Activated CD8-positive, alpha-beta T cell treated with anti-CD3 and anti-CD28 coated beads for 36 hours (primary cell): ENCODE results near the gene IL10RB. TPM values are rescaled to one million over a fixed set of nuclear protein-coding genes. Genes with fewer than 3 reads are reported as not detected.

Source experiments
- ATAC-seq: fragments of 200-7000 bp; cut with Tn5 transposase; one replicate; pipeline ENCODE4 v1.10.0; 2021; ENCODE audit warnings: mild to moderate bottlenecking, moderate library complexity
- CTCF ChIA-PET: fragments of 350-600 bp; sonication (Branson Sonifier 250); formaldehyde crosslinking; loops from one replicate; lab custom pipeline; 2021; ENCODE audit warnings: antibody characterized with exemption; lab: Charles Lee
- POLR2A ChIA-PET: fragments of 350-600 bp; sonication (Branson Sonifier 250); formaldehyde crosslinking; loops from one replicate; lab custom pipeline; 2021; ENCODE audit warnings: antibody characterized with exemption; lab: Charles Lee
- DNase-seq: peaks from one replicate; pipeline ENCODE4 v3.0.0-alpha.2; 2020
- H3K27ac Mint-ChIP-seq: one replicate; pipeline ENCODE4 v1.8.0; 2021; ENCODE audit warnings: mild to moderate bottlenecking, mixed read lengths
- H3K27me3 Mint-ChIP-seq: one replicate; pipeline ENCODE4 v1.8.0; 2021; ENCODE audit warnings: mixed read lengths
- H3K36me3 Mint-ChIP-seq: one replicate; pipeline ENCODE4 v1.8.0; 2021; ENCODE audit warnings: low read depth, mixed read lengths
- H3K4me1 Mint-ChIP-seq: one replicate; pipeline ENCODE4 v1.8.0; 2021; ENCODE audit warnings: low read depth, mixed read lengths
- H3K4me3 Mint-ChIP-seq: one replicate; pipeline ENCODE4 v1.8.0; 2021; ENCODE audit warnings: mild to moderate bottlenecking, moderate library complexity, mixed read lengths
- H3K9me3 Mint-ChIP-seq: one replicate; pipeline ENCODE4 v1.8.0; 2021; ENCODE audit warnings: mixed read lengths
- intact Hi-C: fragments of 100-400 bp; cut with micrococcal nuclease; formaldehyde crosslinking; loops from one replicate; pipeline ENCODE4 v1.10.0; 2022
- total RNA-seq, 2 experiments: library from RNA; stranded (reverse); gene quantifications; one replicate each; pipeline ENCODE4 v1.2.3, GENCODE V29; 2021
- TF ChIP-seq, protein P1 (sequence below): fragments of 200-600 bp; IDR thresholded peaks from one replicate; pipeline ENCODE4 v1.8.0; 2022; ENCODE audit warnings: antibody characterized with exemption, mild to moderate bottlenecking

The IL10RB gene
- total RNA-seq, 2 experiments from 2014 or later = 25.0 to 30.5 TPM

GRCh38 chr21:33327326-33327725 is 61.2 kb downstream of the IL10RB start:
- peaks cover 3% of the 10 kb centered on the region for H3K9me3 Mint-ChIP-seq
- ChIA-PET POLR2A (no interaction called here), CTCF (interaction anchor here (0.7 to 2.3 kb wide), 4 partner anchors 33 to 311 kb away, joined by 3 to 18 read pairs (median 4); no protein-coding TSS in a partner anchor)
- peaks cover 17% of the 10 kb centered on the region for H3K36me3 Mint-ChIP-seq
- TF ChIP-seq, protein P1, sequence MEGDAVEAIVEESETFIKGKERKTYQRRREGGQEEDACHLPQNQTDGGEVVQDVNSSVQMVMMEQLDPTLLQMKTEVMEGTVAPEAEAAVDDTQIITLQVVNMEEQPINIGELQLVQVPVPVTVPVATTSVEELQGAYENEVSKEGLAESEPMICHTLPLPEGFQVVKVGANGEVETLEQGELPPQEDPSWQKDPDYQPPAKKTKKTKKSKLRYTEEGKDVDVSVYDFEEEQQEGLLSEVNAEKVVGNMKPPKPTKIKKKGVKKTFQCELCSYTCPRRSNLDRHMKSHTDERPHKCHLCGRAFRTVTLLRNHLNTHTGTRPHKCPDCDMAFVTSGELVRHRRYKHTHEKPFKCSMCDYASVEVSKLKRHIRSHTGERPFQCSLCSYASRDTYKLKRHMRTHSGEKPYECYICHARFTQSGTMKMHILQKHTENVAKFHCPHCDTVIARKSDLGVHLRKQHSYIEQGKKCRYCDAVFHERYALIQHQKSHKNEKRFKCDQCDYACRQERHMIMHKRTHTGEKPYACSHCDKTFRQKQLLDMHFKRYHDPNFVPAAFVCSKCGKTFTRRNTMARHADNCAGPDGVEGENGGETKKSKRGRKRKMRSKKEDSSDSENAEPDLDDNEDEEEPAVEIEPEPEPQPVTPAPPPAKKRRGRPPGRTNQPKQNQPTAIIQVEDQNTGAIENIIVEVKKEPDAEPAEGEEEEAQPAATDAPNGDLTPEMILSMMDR = no peak
- H3K27ac Mint-ChIP-seq = no peak overlapping the region
- H3K4me1 Mint-ChIP-seq = peaks cover 45% of the 10 kb centered on the region
- no peaks in the 10 kb centered on the region for H3K27me3 Mint-ChIP-seq
- intact Hi-C loops = loop anchor here (5.0 kb wide), 1 partner anchor 55 kb away; no protein-coding TSS in a partner anchor
- DNase-seq (no peak), ATAC-seq (no peak)
- H3K4me3 Mint-ChIP-seq = peak overlapping the region; percentile 16

DNA sequence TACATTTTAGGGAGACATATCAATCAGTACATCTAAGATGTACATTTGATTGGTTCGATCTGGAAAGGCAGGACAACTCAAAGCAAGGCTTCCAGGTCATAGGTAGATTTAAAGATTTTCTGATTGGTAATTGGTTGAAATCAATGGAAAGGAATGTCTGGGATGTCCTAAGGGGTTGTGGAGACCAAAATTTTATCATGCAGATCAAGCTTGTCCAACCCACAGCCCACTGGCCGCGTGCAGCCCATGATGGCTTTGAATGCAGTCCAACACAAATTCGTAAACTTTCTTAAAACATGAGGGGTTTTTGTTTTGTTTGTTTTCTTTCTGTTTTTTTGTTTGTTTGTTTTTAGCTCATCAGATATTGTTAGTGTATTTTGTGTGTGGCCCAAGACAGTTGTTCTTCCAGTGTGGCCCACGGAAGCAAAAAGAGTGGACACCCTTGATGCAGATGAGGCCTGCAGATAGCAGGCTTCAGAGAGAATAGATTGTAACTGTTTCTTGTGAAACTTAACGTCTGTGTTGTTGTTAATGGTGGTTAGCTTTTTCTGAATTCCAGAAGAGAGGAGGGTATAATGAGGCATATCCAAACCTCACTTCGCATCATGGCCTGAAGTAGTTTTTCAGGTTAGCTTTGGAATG is 61.7 kb downstream of the IL10RB start:
- DNase-seq (no peak), ATAC-seq (no peak)
- POLR2A ChIA-PET = no interaction called here
- intact Hi-C loops = loop anchor here (5.0 kb wide), 1 partner anchor 54 kb away; no protein-coding TSS in a partner anchor
- H3K4me1 Mint-ChIP-seq = peaks cover 46% of the 10 kb centered on the region
- CTCF ChIA-PET = interaction anchor here (0.7 to 2.3 kb wide), 6 partner anchors 33 to 311 kb away, joined by 3 to 18 read pairs (median 4); no protein-coding TSS in a partner anchor
- peak overlapping the region; percentile 30 for H3K27ac Mint-ChIP-seq
- H3K4me3 Mint-ChIP-seq = no peak overlapping the region
- no peaks in the 10 kb centered on the region for H3K27me3 Mint-ChIP-seq
- TF ChIP-seq, protein P1 = no peak
- peaks cover 5% of the 10 kb centered on the region for H3K9me3 Mint-ChIP-seq
- peaks cover 21% of the 10 kb centered on the region for H3K36me3 Mint-ChIP-seq

- ChIA-PET CTCF (interaction anchor here (1.1 to 4.0 kb wide), 6 partner anchors 17 to 133 kb away, joined by 3 to 34 read pairs (median 10); no protein-coding TSS in a partner anchor), POLR2A (no interaction called here)
- no peak overlapping the region for H3K4me3 Mint-ChIP-seq
- ATAC-seq = no peak
- DNase-seq = no peak
- intact Hi-C loops = no loop called here
- H3K4me1 Mint-ChIP-seq = peaks cover 64% of the 10 kb centered on the region
- H3K27me3 Mint-ChIP-seq = no peaks in the 10 kb centered on the region
- H3K9me3 Mint-ChIP-seq = peaks cover 9% of the 10 kb centered on the region
- TF ChIP-seq, protein P1 = no peak
- peaks cover 25% of the 10 kb centered on the region for H3K36me3 Mint-ChIP-seq
- no peak overlapping the region for H3K27ac Mint-ChIP-seq
Observed at GRCh38 chr21:33330726-33331125, 64.6 kb downstream of the IL10RB start.

- Mint-ChIP-seq H3K27me3 (no peaks in the 10 kb centered on the region), H3K27ac (peak overlapping the region; percentile 14), H3K4me3 (no peak overlapping the region), H3K9me3 (peaks cover 9% of the 10 kb centered on the region), H3K36me3 (peaks cover 27% of the 10 kb centered on the region), H3K4me1 (peaks cover 56% of the 10 kb centered on the region)
- no peak for DNase-seq
- ChIA-PET CTCF (interaction anchor here (0.7 to 4.0 kb wide), 6 partner anchors 9 to 135 kb away, joined by 3 to 34 read pairs (median 10); no protein-coding TSS in a partner anchor), POLR2A (interaction anchor here (1.5 kb wide), 1 partner anchor 34 kb away, joined by 3 read pairs; no protein-coding TSS in a partner anchor)
- ATAC-seq = peak; percentile 51
- TF ChIP-seq, protein P1 = no peak
- intact Hi-C loops = no loop called here
Observed at GRCh38 chr21:33332143-33332542, 66.0 kb downstream of the IL10RB start.

- intact Hi-C loops = no loop called here
- ChIA-PET POLR2A (interaction anchor here (1.1 to 1.9 kb wide), 2 partner anchors 9 to 27 kb away, joined by 3 to 5 read pairs; partner anchors contain the start of gene IFNAR1), CTCF (interaction anchor here (1.0 kb wide), 1 partner anchor 14 kb away, joined by 3 read pairs; no protein-coding TSS in a partner anchor)
- Mint-ChIP-seq H3K27me3 (no peaks in the 10 kb centered on the region), H3K9me3 (peaks cover 9% of the 10 kb centered on the region), H3K4me1 (peaks cover 43% of the 10 kb centered on the region), H3K27ac (no peak overlapping the region), H3K36me3 (peaks cover 28% of the 10 kb centered on the region), H3K4me3 (no peak overlapping the region)
- TF ChIP-seq, protein P1 = no peak
- DNase-seq (no peak), ATAC-seq (no peak)
Observed at GRCh38 chr21:33334191-33334590, 68.0 kb downstream of the IL10RB start.
